Endothelial cell of umbilical vein (primary cell): ENCODE results near the gene PRDM10. TPM values are rescaled to one million over a fixed set of nuclear protein-coding genes. Genes with fewer than 3 reads are reported as not detected.
A peak's percentile ranks its signal among the peaks of the same experiment; 100 is the strongest.

Experiments
- BruUV-seq: library from RNA; stranded (reverse); fragments of 400-500 nt; replicated peaks from 2 replicates; lab custom pipeline; 2021; lab: Mats Ljungman, UMichigan
- CTCF ChIA-PET: fragments of 300-600, 350-600 bp; sonication (Branson Sonifier 250); formaldehyde crosslinking; loops from one replicate; lab custom pipeline; 2021; ENCODE audit warnings: antibody characterized with exemption, inconsistent platforms; lab: Charles Lee
- POLR2A ChIA-PET: fragments of 300-600, 350-600 bp; sonication (Branson Sonifier 250); formaldehyde crosslinking; loops from one replicate; lab custom pipeline; 2021; ENCODE audit warnings: antibody characterized with exemption, inconsistent platforms; lab: Charles Lee
- DNase-seq: peaks from one replicate; pipeline ENCODE4 v3.0.0-alpha.2; 2011; ENCODE audit warnings: low read depth, low spot score
- FAIRE-seq: peaks from 2 replicates; lab custom pipeline; 2011; peaks lifted over from hg19 to GRCh38; lab: Jason Lieb, UNC
- H2AFZ ChIP-seq: 2 replicates; pipeline ENCODE4 v1.6.0; 2012; ENCODE audit warnings: low read depth, low read length, control low read depth, inconsistent platforms
- H3K27ac ChIP-seq: 2 replicates; pipeline ENCODE4 v1.5.1; 2011; ENCODE audit warnings: low read depth, mild to moderate bottlenecking, control low read depth, low read length, moderate library complexity; ENCODE audit not compliant: insufficient read depth
- H3K27me3 ChIP-seq, 2 experiments: 2 replicates each; pipeline versions ENCODE4 v1.6.0 to v1.6.1; 2011; ENCODE audit warnings: low read length in 2 of 2, mixed read lengths in 1 of 2; ENCODE audit not compliant: control insufficient read depth in 2 of 2, insufficient read depth in 2 of 2
- H3K36me3 ChIP-seq, 2 experiments: 2 replicates in 1 of 2; 3 replicates in 1 of 2; pipeline ENCODE4 v1.5.1; 2011; ENCODE audit warnings: low read length in 2 of 2, mild to moderate bottlenecking in 1 of 2, moderate library complexity in 1 of 2; ENCODE audit not compliant: control insufficient read depth in 2 of 2, insufficient read depth in 2 of 2; ENCODE audit errors: extremely low read depth in 1 of 2
- H3K4me1 ChIP-seq: 3 replicates; pipeline ENCODE4 v1.5.1; 2011; ENCODE audit warnings: mild to moderate bottlenecking, low read length; ENCODE audit not compliant: control insufficient read depth, insufficient read depth; ENCODE audit errors: extremely low read depth
- H3K4me2 ChIP-seq: 2 replicates; pipeline ENCODE4 v1.6.1; 2011; ENCODE audit warnings: low read length, control low read depth, mixed read lengths; ENCODE audit not compliant: insufficient read depth
- H3K4me3 ChIP-seq, 3 experiments: fragments of 200-600 bp in 1 of 3; sonication (generic), shearing (Covaris generic) in 1 of 3; replicated peaks in 1 of 3; 2 replicates each; pipeline ENCODE4 v1.5.1; 2011 to 2016; ENCODE audit warnings: control low read depth in 3 of 3, low read length in 3 of 3, mild to moderate bottlenecking in 2 of 3, inconsistent platforms in 1 of 3, low read depth in 1 of 3, moderate library complexity in 1 of 3; ENCODE audit not compliant: insufficient read depth in 1 of 3
- H3K79me2 ChIP-seq: 2 replicates; pipeline ENCODE4 v1.6.0; 2012; ENCODE audit warnings: low read length, inconsistent platforms; ENCODE audit not compliant: control insufficient read depth, insufficient read depth
- H3K9ac ChIP-seq: replicated peaks from 2 replicates; pipeline ENCODE3; 2011; ENCODE audit warnings: low read length, control low read depth; ENCODE audit not compliant: insufficient read depth; ENCODE audit errors: extremely low read depth
- H3K9me1 ChIP-seq: replicated peaks from 3 replicates; pipeline ENCODE4 v1.6.0; 2011; ENCODE audit warnings: mild to moderate bottlenecking, low read length; ENCODE audit not compliant: control insufficient read depth, insufficient read depth; ENCODE audit errors: extremely low read depth
- H3K9me3 ChIP-seq: replicated peaks from 2 replicates; pipeline ENCODE4 v1.5.1; 2012; ENCODE audit warnings: low read length, inconsistent platforms; ENCODE audit not compliant: control insufficient read depth, insufficient read depth
- H4K20me1 ChIP-seq: replicated peaks from 2 replicates; pipeline ENCODE3; 2011; ENCODE audit warnings: mild to moderate bottlenecking, low read length; ENCODE audit not compliant: control insufficient read depth, insufficient read depth; ENCODE audit errors: extremely low read depth
- CTCF ChIP-seq, 2 donors: IDR thresholded peaks; 1 replicate in 1 of 2; 2 replicates in 1 of 2; pipeline ENCODE4 v1.5.1; 2011; ENCODE audit warnings: low read length in 2 of 2, mild to moderate bottlenecking in 2 of 2, moderate library complexity in 2 of 2, control low read depth in 1 of 2, inconsistent platforms in 1 of 2, low read depth in 1 of 2; ENCODE audit not compliant: insufficient read depth in 1 of 2; ENCODE audit errors: extremely low read depth in 1 of 2
- EZH2 ChIP-seq: IDR thresholded peaks from 2 replicates; pipeline ENCODE4 v1.6.1; 2012; ENCODE audit warnings: borderline replicate concordance, low read depth, mild to moderate bottlenecking, moderate library complexity, low read length, inconsistent platforms; ENCODE audit not compliant: severe bottlenecking
- FOS ChIP-seq: IDR thresholded peaks from 2 replicates; pipeline ENCODE4 v1.6.1; 2011; ENCODE audit warnings: mild to moderate bottlenecking, low read length, moderate library complexity, borderline replicate concordance; ENCODE audit not compliant: insufficient read depth
- GATA2 ChIP-seq: IDR thresholded peaks from 2 replicates; pipeline ENCODE4 v1.7.0; 2011; ENCODE audit warnings: low read depth, mild to moderate bottlenecking, moderate library complexity, mixed read lengths, low read length; ENCODE audit not compliant: insufficient read length, insufficient read depth
- JUN ChIP-seq: IDR thresholded peaks from 2 replicates; pipeline ENCODE4 v1.6.1; 2011; ENCODE audit warnings: borderline replicate concordance, low read depth; ENCODE audit not compliant: insufficient read length, insufficient read depth
- MAX ChIP-seq: IDR thresholded peaks from 2 replicates; pipeline ENCODE4 v1.6.1; 2011; ENCODE audit not compliant: insufficient read depth, insufficient read length
- MYC ChIP-seq: IDR thresholded peaks from one replicate; pipeline ENCODE4 v1.6.1; 2011; ENCODE audit warnings: mild to moderate bottlenecking, low read depth, low read length
- POLR2A ChIP-seq: IDR thresholded peaks from 2 replicates; pipeline ENCODE4 v1.6.1; 2012; ENCODE audit warnings: low read depth, mild to moderate bottlenecking, control low read depth, low read length
- POLR2AphosphoS5 ChIP-seq: IDR thresholded peaks from 2 replicates; pipeline ENCODE4 v1.6.1; 2012; ENCODE audit warnings: low read depth, mild to moderate bottlenecking, control low read depth, low read length, moderate library complexity; ENCODE audit not compliant: insufficient read depth
- dilution Hi-C: fragments of 300-500 bp; cut with MboI; formaldehyde crosslinking; loops from one replicate; pipeline ENCODE4 v1.15.0; 2019; ENCODE audit warnings: low sequenced_read_pairs; ENCODE audit not compliant: extremely low pct_ligation_motif_present
- intact Hi-C: fragments of 100-400 bp; cut with micrococcal nuclease; formaldehyde crosslinking; loops from one replicate; pipeline ENCODE4 v1.10.0; 2022
- polyA plus RNA-seq, 4 experiments: library from polyadenylated mRNA; depleted of rRNA in 3 of 4; stranded (reverse) in 3 of 4; unstranded in 1 of 4; fragments of >200 nt; gene quantifications; 2 replicates each; pipeline versions ENCODE4 v1.2.1 to v1.2.3, GENCODE V29; 2011 to 2012; ENCODE audit warnings: missing spikeins in 1 of 4
- total RNA-seq: library from RNA; stranded (reverse); gene quantifications from 2 replicates; pipeline ENCODE4 v1.2.3, GENCODE V29; 2021

The PRDM10 gene
- total and polyA plus RNA-seq, 2 donors (not counting 3 experiments of a cell fraction or from before 2014, with no cell fraction given), result 9.6 to 13.0 TPM

GRCh38 chr11:129930296-129930695 is 72.3 kb downstream of the PRDM10 start:
- ChIA-PET CTCF (interaction anchor here (1.3 to 12.9 kb wide), 5 partner anchors 9 to 216 kb away, joined by 3 to 399 read pairs (median 4); no protein-coding TSS in a partner anchor), POLR2A (no interaction called here)
- H3K9ac ChIP-seq, result no peak overlapping the region
- H3K4me2 ChIP-seq, result no peak overlapping the region
- DNase-seq (peak; percentile 8), FAIRE-seq (no peak)
- H3K9me3 ChIP-seq, result no peaks in the 10 kb centered on the region
- intact Hi-C loops (no loop called here), dilution Hi-C loops (no loop called here)
- H3K4me1 ChIP-seq, result no peaks in the 10 kb centered on the region
- H2AFZ ChIP-seq, result no peak overlapping the region
- H3K27me3 ChIP-seq, result no peaks in the 10 kb centered on the region
- H3K9me1 ChIP-seq, result no peaks in the 10 kb centered on the region
- TF ChIP-seq GATA2 (no peak), EZH2 (no peak), MYC (no peak), CTCF (IDR thresholded peaks at IDR 0.05; ENCODE audit: extremely low read depth in 1 of 2, insufficient read depth in 1 of 2, low read depth in 1 of 2, low read length in 2 of 2) (no peak), POLR2AphosphoS5 (no peak), POLR2A (no peak), MAX (no peak), JUN (no peak), FOS (no peak)
- H3K27ac ChIP-seq, result no peak overlapping the region
- H3K4me3 ChIP-seq, result no peak overlapping the region
- no TSS peak for BruUV-seq
- H3K79me2 ChIP-seq, result no peaks in the 10 kb centered on the region
- no peaks in the 10 kb centered on the region for H4K20me1 ChIP-seq
- peaks cover 0 to 6% of the 10 kb centered on the region in 2 experiments for H3K36me3 ChIP-seq
